NCI-H1436 (cell line): ENCODE results near the gene HYCC2.
A peak's percentile ranks its signal among the peaks of the same experiment; 100 is the strongest.
"Not testable (repeated sequence)": the region's sequence is repeated elsewhere in the genome, so short reads cannot be mapped to it uniquely, and the experiment has no call there.

Source experiments
- DNase-seq: peaks from one replicate; lab custom pipeline; 2025; lab: John Stamatoyannopoulos, UW

Gene HYCC2

DNA sequence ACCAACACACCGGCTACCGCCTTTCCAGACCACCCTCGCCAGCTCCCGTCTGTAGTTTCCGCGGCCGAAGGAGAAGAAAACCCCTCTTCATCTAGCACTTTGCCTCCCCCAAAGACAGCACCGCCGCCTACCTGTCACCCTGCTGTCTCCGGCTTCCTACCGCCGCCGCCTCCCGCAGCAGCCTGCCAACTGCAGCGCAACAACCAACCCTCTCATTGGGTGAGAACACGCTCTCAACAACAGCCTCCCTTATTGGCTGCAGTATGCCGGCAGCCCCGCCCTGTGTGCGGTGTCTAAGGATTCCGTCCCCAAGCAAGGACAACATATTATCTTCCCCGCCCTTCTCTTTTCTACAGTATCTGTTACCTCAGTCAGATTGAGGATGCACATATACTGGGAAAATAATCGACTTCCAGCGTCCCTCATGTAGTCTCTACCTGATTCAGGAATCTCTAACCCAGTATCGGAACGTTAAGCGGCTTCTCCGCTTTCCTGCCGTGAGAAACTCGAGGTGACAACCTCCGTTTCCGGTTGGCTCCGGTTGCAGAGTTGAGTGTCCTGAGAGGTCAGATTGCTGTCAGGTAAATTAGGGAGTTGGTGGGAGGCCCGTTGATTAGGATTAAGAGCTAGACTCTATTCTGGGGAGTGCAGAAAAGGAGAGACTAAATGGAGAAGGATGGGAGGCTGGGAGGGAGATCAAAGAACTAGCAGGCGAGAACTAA lies at the start of gene HYCC2, which contains the start of gene NDUFB3:
Gene HYCC2 (minus strand): TSS at position 193 of the 722 bp plus-strand sequence. CDS start 47,662 bp downstream, outside the sequence.
Gene NDUFB3 (plus strand): TSS at position 523 of the 722 bp plus-strand sequence. CDS start 6,882 bp downstream, outside the sequence.
- peak; percentile 90 for DNase-seq

GRCh38 chr2:201118961-201119854 lies 47.7 kb upstream of the HYCC2 start:
- peak; percentile 34 for DNase-seq

- DNase-seq = peak; percentile 44
Observed at GRCh38 chr2:201118121-201118960, 46.9 kb upstream of the HYCC2 start.

DNA sequence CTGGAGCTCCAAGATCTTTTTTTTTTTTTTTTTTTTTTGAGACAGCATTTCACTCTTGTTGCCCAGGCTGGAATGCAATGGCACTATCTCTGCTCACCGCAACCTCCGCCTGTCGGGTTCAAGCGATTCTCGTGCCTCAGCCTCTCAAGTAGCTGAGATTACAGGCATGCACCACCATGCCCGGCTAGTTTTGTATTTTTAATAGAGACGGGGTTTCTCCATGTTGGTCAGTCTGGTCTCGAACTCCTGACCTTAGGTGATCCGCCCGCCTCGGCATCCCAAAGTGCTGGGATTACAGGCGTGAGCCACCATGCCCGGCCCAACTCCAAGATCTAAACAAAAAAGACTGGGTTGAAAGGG lies 46.2 kb upstream of the HYCC2 start:
- not testable (repeated sequence) for DNase-seq

- DNase-seq = peak; percentile 53
Observed at GRCh38 chr2:201116959-201117734, 45.7 kb upstream of the HYCC2 start.

GRCh38 chr2:201116115-201116958 lies 44.9 kb upstream of the HYCC2 start, which contains the start of gene CFLAR:
Gene CFLAR (plus strand): TSS chr2:201116164. CDS start chr2:201129866, 13,702 bp downstream.
- DNase-seq = peak; percentile 27

GRCh38 chr2:201114846-201115245 lies 43.4 kb upstream of the HYCC2 start:
- DNase-seq = no peak

DNA sequence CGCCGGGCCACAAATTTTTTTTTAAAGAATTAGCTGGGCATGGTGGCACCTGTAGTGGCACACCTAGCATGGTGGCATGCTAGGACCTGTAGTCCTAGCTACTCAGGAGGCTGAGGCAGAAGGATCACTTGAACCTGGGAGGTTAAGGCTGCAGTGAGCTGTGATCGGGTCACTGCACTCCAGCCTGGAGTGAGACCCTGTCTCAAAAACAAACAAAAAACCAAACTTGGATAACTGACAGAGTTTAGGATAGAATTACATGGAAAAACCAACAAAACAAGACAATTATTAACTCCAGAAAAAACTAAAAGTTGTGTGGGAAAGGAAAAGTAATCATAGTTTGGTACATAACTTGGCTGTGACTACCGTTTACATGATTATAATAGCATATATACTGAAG lies 42.9 kb upstream of the HYCC2 start:
- DNase-seq = no peak

DNA sequence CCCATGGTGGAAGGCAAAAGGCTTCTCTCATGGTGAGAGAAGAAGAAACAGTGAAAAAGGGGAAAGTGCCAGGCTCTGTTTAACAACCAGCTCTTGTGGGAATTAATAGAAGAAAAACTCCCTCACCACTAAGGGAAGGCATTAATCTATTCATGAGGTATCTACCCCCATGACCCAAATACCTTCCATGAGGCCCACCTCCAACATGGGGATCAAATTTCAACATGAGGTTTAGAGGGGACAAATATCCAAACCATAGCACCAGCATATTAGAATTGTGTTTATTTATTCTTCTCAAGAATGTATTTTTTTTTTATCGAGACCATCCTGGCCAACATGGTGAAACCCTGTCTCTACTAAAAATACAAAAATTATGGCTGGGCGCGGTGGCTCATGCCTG lies 39.6 kb upstream of the HYCC2 start:
- DNase-seq = no peak

DNA sequence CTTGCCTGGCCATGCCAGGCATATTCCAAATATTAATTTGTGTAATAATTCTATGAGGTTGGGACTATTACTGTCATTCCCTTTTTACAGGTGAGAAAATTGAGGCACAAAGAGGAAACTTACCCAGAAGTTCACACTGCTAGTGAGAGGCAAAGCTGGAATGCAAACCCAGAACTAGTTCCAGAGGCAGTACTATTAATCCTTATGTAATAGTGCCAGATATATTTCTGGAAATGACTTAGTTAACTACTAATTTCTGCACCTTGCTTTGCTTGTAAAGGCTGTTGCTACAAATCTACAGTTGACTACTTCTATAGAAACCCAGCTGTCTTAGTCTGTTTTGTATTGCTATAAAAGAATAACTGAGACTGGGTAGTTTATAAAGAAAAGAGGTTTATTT lies 39.1 kb upstream of the HYCC2 start:
- no peak for DNase-seq

DNA sequence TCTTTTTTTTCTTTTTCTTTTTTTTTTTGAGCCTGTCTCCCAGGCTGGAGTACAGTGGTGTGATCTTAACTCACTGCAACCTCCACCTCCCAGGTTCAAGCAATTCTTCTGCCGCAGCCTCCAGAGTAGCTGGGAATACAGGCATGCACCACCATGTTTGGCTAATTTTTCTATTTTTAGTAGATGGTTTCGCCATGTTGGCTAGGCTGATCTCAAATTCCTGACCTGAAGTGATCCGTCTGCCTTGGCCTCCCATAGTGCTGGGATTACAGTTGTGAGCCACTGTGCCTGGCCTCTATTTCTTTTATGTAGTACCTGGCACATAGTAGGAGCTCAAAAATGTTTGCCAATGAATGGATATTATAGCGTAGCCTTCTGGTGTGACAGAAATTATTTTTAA lies 37.7 kb upstream of the HYCC2 start:
- DNase-seq = no peak

DNA sequence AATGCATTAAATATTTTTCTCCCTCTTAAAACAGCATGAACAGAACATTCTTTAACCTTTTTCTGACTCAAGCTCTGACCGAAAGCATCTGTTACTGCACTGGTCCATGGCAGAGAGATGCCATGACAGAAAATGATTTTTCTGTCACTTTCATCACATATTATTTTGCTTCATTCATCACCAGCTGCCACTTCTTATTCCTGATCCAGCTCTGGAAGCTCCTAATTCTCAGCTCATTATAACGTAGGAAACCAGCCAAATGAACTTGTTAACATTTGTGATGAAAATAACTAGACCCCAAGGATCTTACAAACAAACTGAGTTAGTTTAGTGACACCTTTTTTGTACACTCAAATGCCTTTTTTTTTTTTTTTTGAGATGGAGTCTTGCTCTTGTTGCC lies 36.9 kb upstream of the HYCC2 start:
- no peak for DNase-seq

GRCh38 chr2:201107624-201108023 lies 36.2 kb upstream of the HYCC2 start:
- DNase-seq = no peak

DNA sequence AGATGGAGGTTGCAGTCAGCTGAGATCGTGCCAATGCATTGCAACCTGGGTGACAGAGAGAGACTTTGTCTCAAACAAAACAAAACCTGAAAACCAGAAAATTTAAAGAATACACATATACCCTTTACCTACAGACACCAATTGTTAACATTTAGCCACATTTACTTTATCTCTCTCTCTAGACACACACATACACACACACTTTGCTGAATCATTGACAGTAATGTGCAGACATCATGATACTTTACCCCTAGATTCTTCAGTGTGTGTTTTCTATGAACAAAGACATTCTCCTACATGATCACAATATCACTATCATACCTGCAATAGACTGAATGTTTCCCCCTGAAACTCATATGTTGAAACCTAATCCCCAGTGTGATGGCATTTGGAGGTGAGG lies 34.3 kb upstream of the HYCC2 start:
- DNase-seq = no peak

GRCh38 chr2:201100497-201100896 lies 29.0 kb upstream of the HYCC2 start:
- no peak for DNase-seq

DNA sequence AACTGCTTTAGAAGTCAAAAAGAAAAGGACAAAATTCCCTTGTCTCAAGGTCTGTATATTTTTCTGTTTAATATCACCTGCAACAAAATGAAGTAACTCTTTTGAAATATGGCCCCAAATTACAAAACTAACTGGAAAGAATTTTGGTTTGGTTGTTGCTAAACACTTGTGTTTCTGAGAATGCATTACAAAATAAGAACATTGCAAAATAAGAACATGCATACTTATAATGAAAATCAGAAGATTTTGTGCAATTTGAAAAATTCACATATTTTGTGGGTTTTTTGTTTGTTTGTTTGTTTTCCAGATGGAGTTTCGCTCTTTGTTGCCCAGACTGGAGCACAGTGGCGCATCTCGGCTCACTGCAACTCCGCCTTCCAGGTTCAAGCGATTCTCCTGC lies 22.1 kb upstream of the HYCC2 start:
- DNase-seq = no peak

DNA sequence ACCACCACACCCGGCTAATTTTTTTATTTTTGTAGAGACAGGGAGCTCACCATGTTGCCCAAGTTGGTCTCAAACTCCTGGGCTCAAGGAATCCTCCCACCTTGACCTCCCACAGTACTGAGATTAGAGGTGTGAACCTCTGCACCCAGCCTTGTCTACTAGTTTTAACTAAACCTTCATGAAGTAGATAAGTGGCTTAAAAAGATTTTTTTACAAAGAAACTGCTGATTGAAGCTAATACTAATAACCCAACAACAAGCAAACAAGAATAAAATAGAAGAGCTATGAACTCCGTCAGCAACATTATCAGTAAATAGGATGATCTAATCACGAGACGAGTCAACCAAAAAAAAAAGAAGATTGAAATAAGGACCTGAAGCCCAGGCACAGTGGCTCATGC lies 19.1 kb upstream of the HYCC2 start:
- DNase-seq = no peak

DNA sequence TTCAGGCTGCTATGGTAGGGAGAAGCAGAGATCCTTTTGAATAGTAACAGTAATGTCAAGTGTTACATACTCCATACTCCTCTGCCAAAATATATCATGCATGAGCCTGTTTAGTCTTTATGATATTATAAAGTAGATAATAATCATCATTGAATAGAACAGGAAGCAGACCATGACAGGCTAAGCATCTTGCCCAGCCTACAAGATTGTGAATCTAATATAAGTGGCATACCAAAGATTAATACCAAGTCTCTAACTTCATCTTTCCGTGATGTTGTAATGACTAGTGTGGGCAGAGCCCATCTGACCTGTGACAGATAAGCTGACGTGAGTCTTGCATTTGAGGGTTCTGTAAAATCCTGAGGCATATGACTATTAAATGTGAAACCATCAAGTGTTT lies 13.4 kb upstream of the HYCC2 start:
- DNase-seq = no peak

GRCh38 chr2:201074996-201075395 lies 3.5 kb upstream of the HYCC2 start:
- no peak for DNase-seq

DNA sequence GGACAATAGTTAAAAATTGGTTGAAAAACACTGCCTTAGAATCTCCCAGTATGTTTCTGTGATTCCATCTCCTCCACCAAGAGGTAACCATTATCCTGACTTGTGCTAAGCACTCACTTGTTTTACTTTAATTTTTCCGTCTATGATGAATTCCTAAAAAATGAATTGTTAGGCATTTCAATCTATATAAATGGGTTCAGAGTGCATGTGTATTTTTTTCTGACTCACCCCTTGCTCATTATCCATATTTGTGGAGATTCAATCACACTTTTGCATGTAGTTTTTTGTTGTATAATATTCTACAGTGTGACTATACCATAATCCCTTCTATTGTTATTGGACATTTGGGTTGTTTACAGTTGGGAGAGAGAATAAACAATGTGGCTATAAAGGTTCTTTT lies 1.6 kb upstream of the HYCC2 start:
- DNase-seq = no peak

GRCh38 chr2:201072201-201072530 lies 695 bp upstream of the HYCC2 start:
- DNase-seq = no peak
